Breast epithelium (tissue), 4 donors: ENCODE measurements around the gene PRSS8. TPM values are rescaled to one million over a fixed set of nuclear protein-coding genes. Genes with fewer than 3 reads are reported as not detected.
A peak's percentile ranks its signal among the peaks of the same experiment; 100 is the strongest.
"Not testable (repeated sequence)": the region's sequence is repeated elsewhere in the genome, so short reads cannot be mapped to it uniquely, and the experiment has no call there.

Experiments
- DNase-seq, 2 donors: peaks; one replicate each; pipeline ENCODE4 v3.0.0-alpha.2; 2019; ENCODE audit warnings: low spot score in 2 of 2
- H3K27ac ChIP-seq, 2 donors: fragments of 200-600 bp; sonication (generic) in 1 of 2; one replicate each; pipeline ENCODE4 v1.5.1; 2016 to 2019; ENCODE audit warnings: mild to moderate bottlenecking in 1 of 2
- H3K27me3 ChIP-seq, 2 donors: fragments of 200-600 bp; sonication (generic) in 1 of 2; one replicate each; pipeline versions ENCODE4 v1.5.1 to v1.6.0; 2017 to 2019; ENCODE audit warnings: control low read depth in 1 of 2, mild to moderate bottlenecking in 1 of 2
- H3K36me3 ChIP-seq: fragments of 200-600 bp; one replicate; pipeline ENCODE4 v1.5.1; 2019
- H3K4me1 ChIP-seq, 2 donors: fragments of 200-600 bp; sonication (generic); one replicate each; pipeline ENCODE4 v1.5.1; 2016 to 2019; ENCODE audit warnings: control low read depth in 1 of 2
- H3K4me3 ChIP-seq, 3 donors: fragments of 200-600 bp; sonication (generic); 1 replicate in 2 of 3; 2 replicates in 1 of 3; pipeline ENCODE4 v1.5.1; 2016 to 2019; ENCODE audit warnings: mild to moderate bottlenecking in 3 of 3, moderate library complexity in 2 of 3
- H3K9me3 ChIP-seq, 2 donors: fragments of 200-600 bp; sonication (generic) in 1 of 2; one replicate each; pipeline ENCODE4 v1.5.1; 2016 to 2019; ENCODE audit warnings: control low read depth in 1 of 2
- CTCF ChIP-seq, 3 donors: fragments of 450-650 bp; IDR thresholded peaks; one replicate each; pipeline ENCODE4 v1.5.1; 2016 to 2017; ENCODE audit warnings: antibody characterized with exemption in 3 of 3, mild to moderate bottlenecking in 3 of 3, moderate library complexity in 3 of 3
- POLR2A ChIP-seq: fragments of 450-650 bp; IDR thresholded peaks from one replicate; pipeline ENCODE4 v1.6.1; 2016; ENCODE audit warnings: antibody characterized with exemption, mild to moderate bottlenecking, moderate library complexity
- POLR2AphosphoS5 ChIP-seq, 3 donors: sonication (generic); formaldehyde crosslinking; IDR thresholded peaks; one replicate each; pipeline ENCODE4 v1.6.1; 2017; ENCODE audit warnings: antibody characterized with exemption in 3 of 3
- intact Hi-C: fragments of 100-400 bp; cut with DNase I; formaldehyde crosslinking; loops from one replicate; pipeline ENCODE4 v1.15.1; 2023; ENCODE audit warnings: low total_unique reads
- total RNA-seq, 3 donors: library from RNA; depleted of rRNA; stranded (reverse); fragments of >200 nt; gene quantifications; one replicate each; pipeline ENCODE4 v1.1.0, GENCODE V29; 2016

The PRSS8 gene
- total RNA-seq, 3 donors from 2014 or later, result 23.6 to 54.4 TPM; not detected in 1

GRCh38 chr16:31181102-31181830, 45.7 kb upstream of the PRSS8 start:
- peak in 1 of 2 donors; percentile 22 for DNase-seq
- TF ChIP-seq CTCF (IDR thresholded peaks at IDR 0.05), result no peak
- H3K27me3 ChIP-seq, result no peaks in the 10 kb centered on the region
- peak overlapping the region; percentile 80 to 81 (median 81) for H3K4me3 ChIP-seq
- peaks cover 6% of the 10 kb centered on the region for H3K36me3 ChIP-seq
- peak overlapping the region; percentile 96 for H3K27ac ChIP-seq
- intact Hi-C loops, result no loop called here
- peaks cover 0 to 16% of the 10 kb centered on the region in 2 donors for H3K4me1 ChIP-seq
- H3K9me3 ChIP-seq, result no peaks in the 10 kb centered on the region

DNA sequence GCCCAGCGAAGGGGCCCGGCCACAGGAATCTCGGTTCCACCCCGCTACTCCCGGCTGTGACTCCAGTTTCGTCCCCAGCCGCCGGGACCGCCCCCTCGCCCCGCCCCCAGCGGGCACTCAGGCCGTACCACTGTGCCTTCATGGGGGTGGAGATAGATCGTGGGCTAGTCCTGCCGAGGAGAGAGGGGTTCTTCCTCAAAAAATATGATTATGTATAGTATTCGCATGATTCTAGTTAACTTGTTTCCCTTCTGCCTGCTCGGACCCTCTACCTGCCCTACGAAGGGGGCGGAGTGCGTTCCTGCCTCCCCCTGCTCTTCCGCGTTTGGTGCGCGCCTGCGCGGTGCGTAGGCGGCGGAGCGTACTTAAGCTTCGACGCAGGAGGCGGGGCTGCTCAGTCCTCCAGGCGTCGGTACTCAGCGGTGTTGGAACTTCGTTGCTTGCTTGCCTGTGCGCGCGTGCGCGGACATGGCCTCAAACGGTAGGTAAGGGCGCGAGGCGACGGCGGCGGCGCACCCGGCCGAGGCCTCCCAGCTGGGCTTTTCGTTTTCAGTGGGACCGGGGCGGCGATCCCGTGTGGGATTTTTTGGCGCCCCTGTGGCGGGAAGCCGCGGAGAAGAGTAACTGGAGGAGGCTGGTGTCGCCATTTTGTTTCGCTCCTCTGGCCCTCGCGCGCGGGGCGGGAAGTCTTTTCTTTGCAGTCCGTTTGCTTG, 44.4 kb upstream of the PRSS8 start, which contains the start of gene FUS:
Gene FUS, plus strand, starts transcription at position 393 of the 713 bp plus-strand sequence. Its CDS starts 76 bp downstream, at position 469.
- no peaks in the 10 kb centered on the region for H3K36me3 ChIP-seq
- TF ChIP-seq POLR2A (peak; percentile 99), CTCF (IDR thresholded peaks at IDR 0.05) (peak in 2 of 3 donors; percentile 38 to 42), POLR2AphosphoS5 (IDR thresholded peaks at IDR 0.05) (peak; percentile 100)
- DNase-seq, result peak; percentile 88 to 96
- intact Hi-C loops, result no loop called here
- H3K27ac ChIP-seq, result peak within 1 kb of the TSS; percentile 96
- peaks cover 0 to 16% of the 10 kb centered on the region in 2 donors for H3K4me1 ChIP-seq
- H3K4me3 ChIP-seq, result peak within 1 kb of the TSS; percentile 80 to 81 (median 81)
- H3K27me3 ChIP-seq, result no peaks in the 10 kb centered on the region
- H3K9me3 ChIP-seq, result no peaks in the 10 kb centered on the region

DNA sequence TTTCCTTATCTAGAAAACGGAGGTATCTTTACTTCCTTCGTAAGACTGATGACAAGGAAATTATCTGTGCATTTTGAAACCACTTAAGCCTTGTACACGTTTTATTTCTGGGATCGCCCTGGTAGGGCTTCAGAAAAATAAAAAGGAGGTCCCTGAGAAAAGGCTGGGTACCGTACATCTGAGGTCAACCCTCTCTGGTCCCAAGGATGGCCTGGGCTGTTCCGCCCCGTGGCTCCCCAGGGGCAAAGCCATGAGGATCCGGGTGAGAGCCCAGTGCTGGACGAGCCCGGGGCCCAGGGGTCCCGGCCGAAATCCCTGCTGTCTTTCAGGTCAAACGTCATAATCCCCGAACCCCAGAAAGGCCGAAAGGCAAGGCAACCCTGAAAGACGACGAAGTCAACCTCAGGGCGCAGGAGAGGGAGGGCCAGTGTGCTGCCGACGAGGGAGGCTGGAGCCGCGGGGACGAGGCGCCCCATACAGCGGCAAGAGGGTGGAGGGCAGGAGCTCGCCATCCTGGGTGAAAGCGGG, 43.8 kb upstream of the PRSS8 start:
- peak in 1 of 2 donors; percentile 20 for DNase-seq
- H3K4me1 ChIP-seq, result peaks cover 0 to 16% of the 10 kb centered on the region in 2 donors
- H3K9me3 ChIP-seq, result no peaks in the 10 kb centered on the region

DNA sequence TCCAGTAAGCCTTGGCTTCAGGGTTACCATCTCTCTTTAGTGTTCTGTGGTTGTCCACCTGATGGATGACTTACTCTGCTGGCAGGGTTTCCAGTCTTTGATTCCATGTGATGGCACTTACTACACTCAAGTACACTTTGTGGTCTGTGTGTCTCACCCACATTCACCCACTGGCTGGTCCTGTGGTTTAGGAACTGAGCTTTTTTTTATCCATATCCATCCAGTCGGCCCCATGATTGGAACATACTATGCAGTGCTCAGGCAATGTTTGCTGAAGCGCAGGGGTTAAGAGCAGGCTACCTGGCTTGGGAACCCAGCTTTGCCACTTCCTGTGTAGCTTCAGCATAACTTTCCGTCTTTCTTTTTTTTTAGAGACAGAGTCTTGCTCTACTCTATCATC, 41.6 kb upstream of the PRSS8 start:
- H3K27me3 ChIP-seq, result no peaks in the 10 kb centered on the region
- TF ChIP-seq POLR2A (no peak), CTCF (IDR thresholded peaks at IDR 0.05) (no peak), POLR2AphosphoS5 (IDR thresholded peaks at IDR 0.05) (no peak)
- no peaks in the 10 kb centered on the region for H3K36me3 ChIP-seq
- H3K4me3 ChIP-seq, result no peak overlapping the region
- peaks cover 0 to 8% of the 10 kb centered on the region in 2 donors for H3K4me1 ChIP-seq
- intact Hi-C loops, result no loop called here
- DNase-seq, result no peak
- H3K9me3 ChIP-seq, result no peaks in the 10 kb centered on the region
- no peak overlapping the region for H3K27ac ChIP-seq

More for the DNA sequence above, 43.8 kb upstream of the PRSS8 start:
- Histone ChIP-seq H3K27ac (peak overlapping the region; percentile 96), H3K27me3 (no peaks in the 10 kb centered on the region), H3K4me3 (peak overlapping the region; percentile 80 to 81 (median 81)), H3K36me3 (no peaks in the 10 kb centered on the region)
- intact Hi-C loops, result no loop called here
- TF ChIP-seq CTCF (IDR thresholded peaks at IDR 0.05) (no peak), POLR2A (no peak), POLR2AphosphoS5 (IDR thresholded peaks at IDR 0.05) (no peak)

- DNase-seq, H3K9me3 ChIP-seq, H3K4me3 ChIP-seq, H3K36me3 ChIP-seq, H3K4me1 ChIP-seq, H3K27ac ChIP-seq, intact Hi-C loops, H3K27me3 ChIP-seq: not testable (repeated sequence)
Observed at GRCh38 chr16:31170048-31170447, 34.5 kb upstream of the PRSS8 start.
